ENCODE data around the gene MACC1. TPM values are rescaled to one million over a fixed set of nuclear protein-coding genes. Genes with fewer than 3 reads are reported as not detected.

MACC1 gene
- total RNA-seq, 1 donor from 2014 or later = 13.4 TPM

GRCh38 chr7:20229646-20230500 lies 12.7 kb upstream of the MACC1 start:
- no peak for DNase-seq (ENCODE audit: low spot score)

GRCh38 chr7:20229081-20229480 lies 11.9 kb upstream of the MACC1 start:
- DNase-seq (ENCODE audit: low spot score) = no peak

- no peak for DNase-seq (ENCODE audit: low spot score)
These were observed 11.5 kb upstream of the MACC1 start for GRCh38 chr7:20228654-20229053.

- DNase-seq (ENCODE audit: low spot score) = no peak
These were observed 10.2 kb upstream of the MACC1 start for GRCh38 chr7:20227291-20227795.

- no peak for DNase-seq (ENCODE audit: low spot score)
These were observed 9.7 kb upstream of the MACC1 start for GRCh38 chr7:20226860-20227259.

GRCh38 chr7:20225384-20225783 lies 8.2 kb upstream of the MACC1 start:
- DNase-seq (ENCODE audit: low spot score) = no peak

GRCh38 chr7:20224025-20224424 lies 6.8 kb upstream of the MACC1 start:
- DNase-seq (ENCODE audit: low spot score) = no peak

GRCh38 chr7:20223356-20223755 lies 6.2 kb upstream of the MACC1 start:
- DNase-seq (ENCODE audit: low spot score) = no peak

- DNase-seq (ENCODE audit: low spot score) = no peak
These were observed 5.1 kb upstream of the MACC1 start for GRCh38 chr7:20222219-20222828.

GRCh38 chr7:20220921-20221547 lies 3.9 kb upstream of the MACC1 start:
- no peak for DNase-seq (ENCODE audit: low spot score)

- DNase-seq (ENCODE audit: low spot score) = no peak
These were observed 3.1 kb upstream of the MACC1 start for GRCh38 chr7:20220293-20220761.

GRCh38 chr7:20219446-20220292 lies 2.5 kb upstream of the MACC1 start:
- peak; percentile 74 for DNase-seq (ENCODE audit: low spot score)

- no peak for DNase-seq (ENCODE audit: low spot score)
These were observed 1.9 kb upstream of the MACC1 start for GRCh38 chr7:20219062-20219445.

GRCh38 chr7:20218279-20218678 lies 1.1 kb upstream of the MACC1 start:
- no peak for DNase-seq (ENCODE audit: low spot score)

GRCh38 chr7:20216406-20217036 lies 663 bp downstream of the MACC1 start:
- no peak for DNase-seq (ENCODE audit: low spot score)

GRCh38 chr7:20214921-20215669 lies 2.1 kb downstream of the MACC1 start:
- DNase-seq (ENCODE audit: low spot score) = no peak

GRCh38 chr7:20214132-20214531 lies 3.1 kb downstream of the MACC1 start:
- DNase-seq (ENCODE audit: low spot score) = no peak

GRCh38 chr7:20213378-20213777 lies 3.8 kb downstream of the MACC1 start:
- no peak for DNase-seq (ENCODE audit: low spot score)

- DNase-seq (ENCODE audit: low spot score) = no peak
These were observed 5.8 kb downstream of the MACC1 start for GRCh38 chr7:20211376-20211775.

- no peak for DNase-seq (ENCODE audit: low spot score)
These were observed 8.4 kb downstream of the MACC1 start for GRCh38 chr7:20208651-20209307.

Measured in mucosa of gallbladder (tissue), 1 donor.